Measurements from ENCODE around the gene NEDD9. TPM values are rescaled to one million over a fixed set of nuclear protein-coding genes. Genes with fewer than 3 reads are reported as not detected.
A peak's percentile ranks its signal among the peaks of the same experiment; 100 is the strongest.

NEDD9 gene
- total and polyA plus RNA-seq, 2 of the 13 experiments (the other 11 are each of a cell fraction or from before 2014, with no cell fraction given), result 27.1 to 389 TPM

GRCh38 chr6:11179419-11180202, 52.9 kb downstream of the NEDD9 start (continued):
- 0 out of 2 replicates have a peak, but pooled peaks have one; percentile 15 for TF ChIP-seq PATZ1 (CRISPR knock-in tag; IDR thresholded peaks at IDR 0.05)
- TF ChIP-seq ZNF775 (CRISPR knock-in tag; IDR thresholded peaks at IDR 0.05; ENCODE audit: borderline replicate concordance), result no peak
- TF ChIP-seq NR2F6 (IDR thresholded peaks at IDR 0.05), result no peak
- peak; percentile 6; the same call in 1 of the 2 replicates for TF ChIP-seq NR2F6 (CRISPR knock-in tag; IDR thresholded peaks at IDR 0.05)
- 0 out of 2 replicates have a peak, but pooled peaks have one; percentile 47 for TF ChIP-seq ZNF331 (CRISPR knock-in tag; IDR thresholded peaks at IDR 0.05)
- TF ChIP-seq HMG20A (CRISPR knock-in tag; IDR thresholded peaks at IDR 0.05; ENCODE audit: borderline replicate concordance), result peak; percentile 7; the same call in 1 of the 2 replicates
- TF ChIP-seq PAXIP1 (CRISPR knock-in tag; conservative IDR thresholded peaks at IDR 0.05), result 0 out of 2 replicates have a peak, but pooled peaks have one; percentile 17
- peak; percentile 54 for TF ChIP-seq GATAD2A (CRISPR knock-in tag; IDR thresholded peaks at IDR 0.05)
- peak; percentile 29; the same call in 1 of the 2 replicates for TF ChIP-seq ETV5 (CRISPR knock-in tag; IDR thresholded peaks at IDR 0.05; ENCODE audit: borderline replicate concordance)
- peak; percentile 54; the same call in 1 of the 2 replicates for TF ChIP-seq ZBTB33 (CRISPR knock-in tag; IDR thresholded peaks at IDR 0.05)
- 0 out of 2 replicates have a peak, but pooled peaks have one; percentile 29 for TF ChIP-seq NR2F2 (IDR thresholded peaks at IDR 0.05; ENCODE audit: borderline replicate concordance, low read depth)
- no peak for TF ChIP-seq JUNB (CRISPR knock-in tag; IDR thresholded peaks at IDR 0.05; ENCODE audit: borderline replicate concordance)
- no peak for TF ChIP-seq FOXA1 (IDR thresholded peaks at IDR 0.05)
- peak; percentile 39; the same call in 1 of the 2 replicates for TF ChIP-seq FOXA1 (CRISPR knock-in tag; IDR thresholded peaks at IDR 0.05)
- no peak for TF ChIP-seq AGO1 (IDR thresholded peaks at IDR 0.05; ENCODE audit: low read depth, low read length, poor library complexity, severe bottlenecking)
- peak; percentile 78; the same call in 1 of the 2 replicates for TF ChIP-seq SOX5 (CRISPR knock-in tag; IDR thresholded peaks at IDR 0.05; ENCODE audit: borderline replicate concordance)
- no peak for TF ChIP-seq RAD21 (CRISPR knock-in tag; IDR thresholded peaks at IDR 0.05)
- TF ChIP-seq CEBPZ (IDR thresholded peaks at IDR 0.05; ENCODE audit: low read length), result no peak
- TF ChIP-seq CHD2 (IDR thresholded peaks at IDR 0.05; ENCODE audit: low read depth, low read length), result no peak
- TF ChIP-seq ZNF652 (CRISPR knock-in tag; IDR thresholded peaks at IDR 0.05; ENCODE audit: borderline replicate concordance, low read depth), result no peak

Data from HepG2 (cell line).